SK-N-SH (cell line): Measurements from ENCODE around the gene ABHD4. TPM values are rescaled to one million over a fixed set of nuclear protein-coding genes. Genes with fewer than 3 reads are reported as not detected.

ENCODE experiments used
- CTCF ChIA-PET: fragments of 300-600, 350-600 bp; formaldehyde crosslinking; extraction: SDS; loops from one replicate; lab custom pipeline; 2021; lab: Yijun Ruan, JAX
- POLR2A ChIA-PET: fragments of 350-600 bp; sonication (Branson Sonifier 250); formaldehyde crosslinking; extraction: SDS; loops from one replicate; lab custom pipeline; 2020; ENCODE audit warnings: antibody characterized with exemption, inconsistent platforms; lab: Yijun Ruan, JAX
- DNase-seq: peaks from one replicate; pipeline ENCODE4 v3.0.0; 2012
- H2AFZ ChIP-seq: fragments of 200-600 bp; sonication (generic); 2 replicates; pipeline ENCODE4 v1.8.1; 2016; ENCODE audit warnings: antibody characterized with exemption, mild to moderate bottlenecking, low read depth
- H3F3A ChIP-seq: fragments of 200-600 bp; sonication (generic); replicated peaks from 2 replicates; pipeline ENCODE3; 2016; ENCODE audit warnings: antibody characterized with exemption, mild to moderate bottlenecking; ENCODE audit not compliant: insufficient read depth
- H3K27ac ChIP-seq, 2 experiments: fragments of 200-500 bp in 1 of 2; fragments of 200-600 bp in 1 of 2; sonication (Bioruptor generic) in 1 of 2; sonication (generic), shearing (Covaris generic) in 1 of 2; 2 replicates each; pipeline versions ENCODE4 v1.5.1 to v1.6.1; 2014 to 2016; ENCODE audit warnings: low read depth in 2 of 2, inconsistent platforms in 1 of 2, low read length in 1 of 2, mild to moderate bottlenecking in 1 of 2, mixed read lengths in 1 of 2
- H3K27me3 ChIP-seq: fragments of 200-600 bp; sonication (generic), shearing (Covaris generic); 2 replicates; pipeline ENCODE4 v1.6.1; 2016; ENCODE audit warnings: mixed run types; ENCODE audit not compliant: insufficient read depth
- H3K36me3 ChIP-seq, 2 experiments: fragments of 200-500 bp in 1 of 2; fragments of 200-600 bp in 1 of 2; sonication (Bioruptor generic) in 1 of 2; sonication (generic) in 1 of 2; replicated peaks in 1 of 2; 2 replicates each; pipeline versions ENCODE3 to v1.5.1; 2014 to 2016; ENCODE audit warnings: low read length in 1 of 2, mild to moderate bottlenecking in 1 of 2; ENCODE audit not compliant: insufficient read depth in 2 of 2, control insufficient read depth in 1 of 2
- H3K4me1 ChIP-seq, 2 experiments: fragments of 200-500 bp in 1 of 2; fragments of 200-600 bp in 1 of 2; sonication (Bioruptor generic) in 1 of 2; sonication (generic), shearing (Covaris generic) in 1 of 2; 2 replicates each; pipeline versions ENCODE4 v1.5.1 to v1.6.1; 2014 to 2016; ENCODE audit warnings: low read depth in 1 of 2, low read length in 1 of 2, mixed run types in 1 of 2; ENCODE audit not compliant: insufficient read depth in 2 of 2, control insufficient read depth in 1 of 2
- H3K4me2 ChIP-seq: fragments of 200-600 bp; sonication (generic), shearing (Covaris generic); 2 replicates; pipeline ENCODE4 v1.6.1; 2017; ENCODE audit warnings: mixed run types
- H3K4me3 ChIP-seq, 2 experiments: fragments of 200-500 bp in 1 of 2; fragments of 200-600 bp in 1 of 2; sonication (Bioruptor generic) in 1 of 2; sonication (generic), shearing (Covaris generic) in 1 of 2; 2 replicates each; pipeline versions ENCODE4 v1.5.1 to v1.8.1; 2014 to 2016; ENCODE audit warnings: low read depth in 2 of 2, inconsistent platforms in 1 of 2, low read length in 1 of 2, mild to moderate bottlenecking in 1 of 2, mixed read lengths in 1 of 2, moderate library complexity in 1 of 2
- H3K79me2 ChIP-seq: fragments of 200-600 bp; sonication (generic); 2 replicates; pipeline ENCODE4 v1.8.1; 2017; ENCODE audit warnings: mild to moderate bottlenecking; ENCODE audit not compliant: insufficient read depth
- H3K9ac ChIP-seq: fragments of 200-600 bp; sonication (generic); 2 replicates; pipeline ENCODE4 v1.6.1; 2017; ENCODE audit warnings: mixed run types
- H3K9me2 ChIP-seq: fragments of 200-600 bp; sonication (generic); 2 replicates; pipeline ENCODE4 v1.6.1; 2017; ENCODE audit warnings: mixed run types
- H3K9me3 ChIP-seq: fragments of 200-600 bp; sonication (generic); 2 replicates; pipeline ENCODE4 v1.6.1; 2017; ENCODE audit warnings: mixed run types, mild to moderate bottlenecking, moderate library complexity
- H4K20me1 ChIP-seq: fragments of 200-600 bp; sonication (generic); 2 replicates; pipeline ENCODE4 v1.6.1; 2017; ENCODE audit warnings: mild to moderate bottlenecking, mixed run types; ENCODE audit not compliant: insufficient read depth
- CHD2 ChIP-seq: fragments of 150-350 bp; IDR thresholded peaks from 2 replicates; pipeline ENCODE4 v1.6.1; 2018; ENCODE audit warnings: low read length; ENCODE audit not compliant: partially characterized antibody
- ELF1 ChIP-seq: IDR thresholded peaks from 2 replicates; pipeline ENCODE4 v1.4.0; 2012
- FOSL2 ChIP-seq: IDR thresholded peaks from 2 replicates; pipeline ENCODE4 v1.4.0; 2012; ENCODE audit warnings: low read depth, mild to moderate bottlenecking, moderate library complexity, borderline replicate concordance
- FOXM1 ChIP-seq: IDR thresholded peaks from 2 replicates; pipeline ENCODE4 v1.4.0; 2012; ENCODE audit warnings: low read depth, mild to moderate bottlenecking
- GATA2 ChIP-seq: sonication (generic); formaldehyde crosslinking; IDR thresholded peaks from 2 replicates; pipeline ENCODE4 v1.5.0; 2020; ENCODE audit warnings: mild to moderate bottlenecking, missing genetic modification reagents
- JUND ChIP-seq: IDR thresholded peaks from 2 replicates; pipeline ENCODE4 v1.4.0; 2012
- MEF2A ChIP-seq: IDR thresholded peaks from 2 replicates; pipeline ENCODE4 v1.4.0; 2012; ENCODE audit warnings: low read depth, borderline replicate concordance
- MXI1 ChIP-seq: IDR thresholded peaks from 2 replicates; pipeline ENCODE4 v1.6.1; 2012; ENCODE audit warnings: mild to moderate bottlenecking, low read depth, low read length, improper control_type of control experiment
- NRF1 ChIP-seq: IDR thresholded peaks from 2 replicates; pipeline ENCODE4 v1.6.1; 2012; ENCODE audit warnings: low read depth, mild to moderate bottlenecking, low read length
- RAD21 ChIP-seq: IDR thresholded peaks from 2 replicates; pipeline ENCODE4 v1.6.1; 2012; ENCODE audit warnings: mild to moderate bottlenecking, low read length
- RCOR1 ChIP-seq: fragments of 150-350 bp; IDR thresholded peaks from 2 replicates; pipeline ENCODE4 v1.6.1; 2017; ENCODE audit warnings: antibody characterized with exemption, low read length
- RFX5 ChIP-seq: IDR thresholded peaks from 2 replicates; pipeline ENCODE4 v1.6.1; 2012; ENCODE audit warnings: mild to moderate bottlenecking, improper control_type of control experiment, low read length
- RXRA ChIP-seq: IDR thresholded peaks from 2 replicates; pipeline ENCODE4 v1.4.0; 2012; ENCODE audit warnings: low read depth, mild to moderate bottlenecking, borderline replicate concordance
- TCF12 ChIP-seq: IDR thresholded peaks from 2 replicates; pipeline ENCODE4 v1.4.0; 2012
- TEAD4 ChIP-seq: IDR thresholded peaks from 2 replicates; pipeline ENCODE4 v1.4.0; 2012; ENCODE audit warnings: mild to moderate bottlenecking, borderline replicate concordance; ENCODE audit not compliant: insufficient read depth
- USF2 ChIP-seq: fragments of 150-350 bp; IDR thresholded peaks from 2 replicates; pipeline ENCODE4 v1.6.1; 2017; ENCODE audit warnings: antibody characterized with exemption, low read length, low read depth, borderline replicate concordance
- WGBS: methylation state at CpG from one replicate; pipeline ENCODE4 v1.1.6; 2017; ENCODE audit warnings: low lambda C conversion rate; 5-methylcytosine and 5-hydroxymethylcytosine counted together
- polyA plus RNA-seq, 3 experiments: library from polyadenylated mRNA; depleted of rRNA; stranded (reverse); fragments of >200 nt; gene quantifications; 2 replicates each; pipeline ENCODE4 v1.2.3, GENCODE V29; 2012
- TF ChIP-seq, protein P1 (sequence below): fragments of 200-600 bp; sonication (generic); IDR thresholded peaks from 2 replicates; pipeline ENCODE4 v1.6.1; 2017; ENCODE audit warnings: antibody characterized with exemption, mild to moderate bottlenecking, moderate library complexity
- TF ChIP-seq, protein P2 (sequence below): IDR thresholded peaks from 2 replicates; pipeline ENCODE4 v1.4.0; 2012; ENCODE audit warnings: low read depth

The ABHD4 gene
- polyA plus RNA-seq, 1 of the 3 experiments (the other 2 are of a cell fraction) = 15.0 TPM

DNA sequence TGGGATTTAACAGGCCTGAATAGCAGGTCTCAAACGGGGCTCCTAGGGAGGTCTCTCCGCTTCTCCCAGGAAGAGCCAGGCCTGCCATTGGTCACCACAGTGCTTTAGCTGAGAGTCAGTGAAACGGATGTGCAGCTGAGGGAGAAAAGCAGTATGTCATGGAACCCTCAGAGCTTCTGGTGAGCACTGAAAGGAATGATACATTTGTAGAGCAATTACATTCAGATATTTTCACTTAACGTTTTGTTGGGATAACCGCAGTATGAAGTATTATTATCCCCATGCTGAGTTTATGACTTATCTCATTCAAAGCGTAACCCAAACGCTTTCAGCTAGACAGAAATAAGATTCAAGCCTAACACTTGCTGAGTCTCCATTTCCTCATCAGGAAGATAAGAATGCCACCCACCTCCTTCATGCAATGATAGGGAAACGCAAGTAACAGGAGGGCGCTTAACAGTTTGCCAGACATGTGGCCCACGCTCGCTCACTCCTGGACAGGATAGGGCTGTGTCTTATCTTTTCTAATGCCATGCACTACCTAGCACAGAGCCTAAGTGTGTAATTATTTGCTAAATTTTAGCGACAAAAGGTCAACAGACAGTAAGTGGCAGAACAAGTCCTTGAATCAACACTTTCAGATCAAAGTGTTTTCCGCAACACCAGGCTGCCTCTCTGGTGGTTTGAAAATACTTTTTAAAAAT lies 37.3 kb upstream of the ABHD4 start (continued):
- no peak for TF ChIP-seq RXRA
- TF ChIP-seq, protein P1, sequence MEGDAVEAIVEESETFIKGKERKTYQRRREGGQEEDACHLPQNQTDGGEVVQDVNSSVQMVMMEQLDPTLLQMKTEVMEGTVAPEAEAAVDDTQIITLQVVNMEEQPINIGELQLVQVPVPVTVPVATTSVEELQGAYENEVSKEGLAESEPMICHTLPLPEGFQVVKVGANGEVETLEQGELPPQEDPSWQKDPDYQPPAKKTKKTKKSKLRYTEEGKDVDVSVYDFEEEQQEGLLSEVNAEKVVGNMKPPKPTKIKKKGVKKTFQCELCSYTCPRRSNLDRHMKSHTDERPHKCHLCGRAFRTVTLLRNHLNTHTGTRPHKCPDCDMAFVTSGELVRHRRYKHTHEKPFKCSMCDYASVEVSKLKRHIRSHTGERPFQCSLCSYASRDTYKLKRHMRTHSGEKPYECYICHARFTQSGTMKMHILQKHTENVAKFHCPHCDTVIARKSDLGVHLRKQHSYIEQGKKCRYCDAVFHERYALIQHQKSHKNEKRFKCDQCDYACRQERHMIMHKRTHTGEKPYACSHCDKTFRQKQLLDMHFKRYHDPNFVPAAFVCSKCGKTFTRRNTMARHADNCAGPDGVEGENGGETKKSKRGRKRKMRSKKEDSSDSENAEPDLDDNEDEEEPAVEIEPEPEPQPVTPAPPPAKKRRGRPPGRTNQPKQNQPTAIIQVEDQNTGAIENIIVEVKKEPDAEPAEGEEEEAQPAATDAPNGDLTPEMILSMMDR = no peak
- TF ChIP-seq, all 33 proteins: peak for 0

DNA sequence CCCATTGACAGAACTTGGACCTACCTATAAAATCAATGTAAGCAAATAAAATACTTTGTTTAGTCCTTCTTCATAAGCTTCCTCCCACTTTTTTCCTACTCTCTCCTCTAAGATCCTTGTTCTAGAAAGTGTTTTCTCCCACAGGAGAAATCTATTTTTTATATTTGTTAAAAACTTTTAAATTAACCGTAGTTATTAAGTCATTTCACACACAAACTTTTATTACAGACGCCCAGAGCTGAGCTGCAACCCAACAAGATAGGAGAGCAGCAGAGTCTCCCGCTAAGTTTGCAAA lies 36.8 kb upstream of the ABHD4 start:
- TF ChIP-seq FOXM1 (no peak), RAD21 (no peak), RFX5 (no peak), TCF12 (no peak), ELF1 (no peak), MXI1 (no peak), RCOR1 (no peak), MEF2A (no peak), CHD2 (no peak), RXRA (no peak), FOSL2 (no peak), USF2 (no peak), JUND (no peak), TEAD4 (no peak), GATA2 (CRISPR knock-in tag) (no peak), NRF1 (no peak)
- TF ChIP-seq, protein P2, sequence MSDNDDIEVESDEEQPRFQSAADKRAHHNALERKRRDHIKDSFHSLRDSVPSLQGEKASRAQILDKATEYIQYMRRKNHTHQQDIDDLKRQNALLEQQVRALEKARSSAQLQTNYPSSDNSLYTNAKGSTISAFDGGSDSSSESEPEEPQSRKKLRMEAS = no peak
- TF ChIP-seq, protein P1 = no peak
- no peak for DNase-seq
- WGBS = 91% methylated on average over 3 of the region's 3 CpGs
- CTCF ChIA-PET = interaction anchor here (1.0 to 3.7 kb wide), 4 partner anchors 10 to 397 kb away, joined by 3 to 45 read pairs (median 6); no protein-coding TSS in a partner anchor
- Histone ChIP-seq H3K4me2 (no peak overlapping the region), H2AFZ (no peak overlapping the region), H3F3A (no peaks in the 10 kb centered on the region), H3K4me3 (no peak overlapping the region), H3K79me2 (peaks cover 12% of the 10 kb centered on the region; the same call in 1 of the 2 replicates), H3K27me3 (no peaks in the 10 kb centered on the region), H3K27ac (no peak overlapping the region), H3K36me3 (peaks cover 27 to 28% of the 10 kb centered on the region in 2 experiments), H3K9me2 (no peaks in the 10 kb centered on the region), H4K20me1 (no peaks in the 10 kb centered on the region), H3K4me1 (peaks cover 3 to 4% of the 10 kb centered on the region in 2 experiments; a peak in 2 of 4 replicates), H3K9ac (no peak overlapping the region), H3K9me3 (no peaks in the 10 kb centered on the region)
- POLR2A ChIA-PET = no interaction called here
